Measurements from ENCODE around the gene INPP5A. TPM values are rescaled to one million over a fixed set of nuclear protein-coding genes. Genes with fewer than 3 reads are reported as not detected.

Gene INPP5A
- total RNA-seq, 1 donor from 2014 or later: 41.0 TPM

DNA sequence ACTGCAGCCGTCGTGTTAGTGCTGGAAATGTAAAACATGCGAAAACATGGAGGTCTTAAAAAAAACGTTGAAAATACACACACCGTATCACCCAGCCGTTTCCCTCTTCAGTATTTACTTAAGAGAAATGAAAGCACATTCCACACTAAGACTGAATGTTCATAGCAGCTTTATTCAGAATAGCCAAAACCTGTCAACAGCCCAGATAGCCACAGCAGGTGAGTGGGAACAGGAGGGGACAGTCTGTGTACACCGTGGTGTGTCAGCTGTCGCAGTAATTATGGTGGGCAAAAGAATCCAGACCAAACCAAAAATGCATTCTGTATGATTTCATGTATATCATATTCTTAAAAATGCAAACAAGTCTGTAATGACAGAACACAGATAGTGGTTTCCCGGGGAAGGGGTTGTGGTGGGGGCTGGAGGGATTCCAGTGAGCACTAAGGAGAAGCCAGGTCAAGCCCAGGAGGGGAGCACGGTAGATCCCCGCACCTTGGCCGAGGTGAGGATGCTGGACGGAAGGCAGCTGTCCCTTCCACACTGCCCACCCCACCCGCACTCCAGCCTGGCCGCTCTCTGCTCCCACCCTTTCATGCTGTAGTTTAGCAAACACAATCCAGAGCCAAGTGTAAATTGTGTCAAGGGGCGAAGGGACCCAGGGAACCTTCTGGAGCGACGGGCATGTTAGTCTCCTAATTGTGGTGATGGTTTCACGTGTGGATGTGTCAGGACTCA lies 124.8 kb downstream of the INPP5A start:
- peaks cover 25% of the 10 kb centered on the region for H3K36me3 Mint-ChIP-seq
- H3K4me3 Mint-ChIP-seq: no peak overlapping the region
- H3K4me1 Mint-ChIP-seq: peaks cover 2% of the 10 kb centered on the region
- no peak for DNase-seq (ENCODE audit: low spot score in 2 of 2, unreplicated experiment in 2 of 2)
- H3K27ac Mint-ChIP-seq: no peak overlapping the region
- H3K9me3 Mint-ChIP-seq: no peaks in the 10 kb centered on the region
- H3K27me3 Mint-ChIP-seq (ENCODE audit: low read depth): no peaks in the 10 kb centered on the region
- TF ChIP-seq, protein P1, sequence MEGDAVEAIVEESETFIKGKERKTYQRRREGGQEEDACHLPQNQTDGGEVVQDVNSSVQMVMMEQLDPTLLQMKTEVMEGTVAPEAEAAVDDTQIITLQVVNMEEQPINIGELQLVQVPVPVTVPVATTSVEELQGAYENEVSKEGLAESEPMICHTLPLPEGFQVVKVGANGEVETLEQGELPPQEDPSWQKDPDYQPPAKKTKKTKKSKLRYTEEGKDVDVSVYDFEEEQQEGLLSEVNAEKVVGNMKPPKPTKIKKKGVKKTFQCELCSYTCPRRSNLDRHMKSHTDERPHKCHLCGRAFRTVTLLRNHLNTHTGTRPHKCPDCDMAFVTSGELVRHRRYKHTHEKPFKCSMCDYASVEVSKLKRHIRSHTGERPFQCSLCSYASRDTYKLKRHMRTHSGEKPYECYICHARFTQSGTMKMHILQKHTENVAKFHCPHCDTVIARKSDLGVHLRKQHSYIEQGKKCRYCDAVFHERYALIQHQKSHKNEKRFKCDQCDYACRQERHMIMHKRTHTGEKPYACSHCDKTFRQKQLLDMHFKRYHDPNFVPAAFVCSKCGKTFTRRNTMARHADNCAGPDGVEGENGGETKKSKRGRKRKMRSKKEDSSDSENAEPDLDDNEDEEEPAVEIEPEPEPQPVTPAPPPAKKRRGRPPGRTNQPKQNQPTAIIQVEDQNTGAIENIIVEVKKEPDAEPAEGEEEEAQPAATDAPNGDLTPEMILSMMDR (IDR thresholded peaks at IDR 0.05; ENCODE audit: unreplicated experiment): no peak

DNA sequence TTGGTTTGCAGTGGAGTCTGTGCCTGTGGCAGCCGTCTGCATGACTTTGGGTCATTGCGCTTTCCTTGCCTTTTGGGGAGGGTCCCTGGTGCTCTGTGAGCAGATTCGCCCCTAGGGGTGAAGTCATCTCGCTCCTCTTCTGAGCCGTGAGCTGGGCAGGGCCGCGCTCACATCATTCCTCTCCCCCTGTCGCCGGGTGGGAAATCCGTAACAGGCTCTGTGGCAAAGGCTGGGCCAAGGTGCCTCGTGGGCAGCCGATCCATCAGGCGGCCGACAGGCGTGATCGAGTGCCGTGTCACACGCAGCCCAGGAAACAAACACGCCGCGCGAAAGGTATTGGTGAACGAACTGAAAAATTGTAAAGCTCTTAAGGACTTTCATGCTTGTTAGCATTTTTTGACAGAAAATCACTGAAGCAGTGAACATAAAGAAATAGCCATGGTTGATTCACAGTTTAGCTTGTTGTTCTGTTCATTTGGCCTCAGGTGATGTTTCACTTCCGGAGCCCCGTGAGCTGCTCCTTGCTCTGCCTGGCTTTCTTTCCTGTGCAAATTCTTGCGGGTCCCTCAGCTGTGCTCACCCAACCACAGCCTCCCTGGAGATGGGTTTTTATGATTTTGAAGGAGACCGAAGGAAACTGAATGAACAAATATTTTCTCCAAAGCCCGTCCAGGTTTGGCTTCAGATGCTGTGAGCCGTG lies 126.2 kb downstream of the INPP5A start:
- no peak for DNase-seq (ENCODE audit: low spot score in 2 of 2, unreplicated experiment in 2 of 2)
- Mint-ChIP-seq H3K27me3 (ENCODE audit: low read depth) (no peaks in the 10 kb centered on the region), H3K27ac (no peak overlapping the region), H3K4me1 (peaks cover 2% of the 10 kb centered on the region), H3K4me3 (no peak overlapping the region), H3K9me3 (no peaks in the 10 kb centered on the region), H3K36me3 (peaks cover 25% of the 10 kb centered on the region)
- TF ChIP-seq, protein P1 (IDR thresholded peaks at IDR 0.05; ENCODE audit: unreplicated experiment): no peak

DNA sequence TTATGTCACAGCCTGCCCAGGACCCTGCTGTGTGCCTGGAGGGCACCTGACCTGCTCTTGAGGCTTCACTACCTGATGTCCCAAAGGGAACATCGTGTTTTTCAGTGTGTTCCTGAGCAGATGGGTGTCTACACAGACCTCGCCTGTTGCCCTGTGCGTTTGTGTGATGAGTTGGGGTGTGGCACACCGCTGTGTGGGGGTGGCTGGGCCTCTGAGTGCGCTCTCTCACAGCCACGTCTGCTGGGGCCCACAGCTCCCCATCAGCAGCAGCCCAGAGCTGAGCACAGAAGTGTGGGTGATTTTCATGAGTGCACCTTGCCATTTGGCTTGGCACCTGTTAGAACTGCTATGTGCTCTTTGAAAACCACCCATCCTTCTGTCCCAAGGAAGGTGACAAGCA lies 126.8 kb downstream of the INPP5A start:
- TF ChIP-seq, protein P1 (IDR thresholded peaks at IDR 0.05; ENCODE audit: unreplicated experiment): no peak
- peaks cover 23% of the 10 kb centered on the region for H3K36me3 Mint-ChIP-seq
- H3K4me1 Mint-ChIP-seq: peaks cover 2% of the 10 kb centered on the region
- H3K27ac Mint-ChIP-seq: no peak overlapping the region
- H3K27me3 Mint-ChIP-seq (ENCODE audit: low read depth): no peaks in the 10 kb centered on the region
- no peaks in the 10 kb centered on the region for H3K9me3 Mint-ChIP-seq
- DNase-seq (ENCODE audit: low spot score in 2 of 2, unreplicated experiment in 2 of 2): no peak
- no peak overlapping the region for H3K4me3 Mint-ChIP-seq

DNA sequence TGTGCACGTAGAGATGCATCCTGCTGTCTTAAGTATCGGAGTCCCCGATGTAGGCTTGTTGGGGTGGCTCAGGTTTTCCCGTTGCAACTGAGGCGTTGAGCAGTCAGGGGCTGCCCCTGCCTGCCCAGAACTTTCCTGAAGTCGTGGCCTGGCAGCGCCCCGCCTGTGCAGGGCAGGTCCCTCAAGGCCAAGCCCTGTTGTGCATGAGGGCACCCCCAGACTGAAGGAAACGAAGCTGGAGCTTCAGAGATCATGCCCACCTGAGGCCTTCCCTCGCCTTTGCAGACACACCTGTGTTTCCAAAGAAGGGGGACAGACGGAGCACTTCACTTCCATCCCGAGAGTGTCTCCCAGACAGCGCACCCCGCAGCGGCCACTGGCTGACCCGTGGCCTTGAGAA lies 127.3 kb downstream of the INPP5A start:
- Mint-ChIP-seq H3K27me3 (ENCODE audit: low read depth) (no peaks in the 10 kb centered on the region), H3K9me3 (no peaks in the 10 kb centered on the region), H3K4me1 (peaks cover 2% of the 10 kb centered on the region), H3K4me3 (no peak overlapping the region), H3K27ac (no peak overlapping the region), H3K36me3 (peaks cover 21% of the 10 kb centered on the region)
- no peak for DNase-seq (ENCODE audit: low spot score in 2 of 2, unreplicated experiment in 2 of 2)
- TF ChIP-seq, protein P1 (IDR thresholded peaks at IDR 0.05; ENCODE audit: unreplicated experiment): no peak

DNA sequence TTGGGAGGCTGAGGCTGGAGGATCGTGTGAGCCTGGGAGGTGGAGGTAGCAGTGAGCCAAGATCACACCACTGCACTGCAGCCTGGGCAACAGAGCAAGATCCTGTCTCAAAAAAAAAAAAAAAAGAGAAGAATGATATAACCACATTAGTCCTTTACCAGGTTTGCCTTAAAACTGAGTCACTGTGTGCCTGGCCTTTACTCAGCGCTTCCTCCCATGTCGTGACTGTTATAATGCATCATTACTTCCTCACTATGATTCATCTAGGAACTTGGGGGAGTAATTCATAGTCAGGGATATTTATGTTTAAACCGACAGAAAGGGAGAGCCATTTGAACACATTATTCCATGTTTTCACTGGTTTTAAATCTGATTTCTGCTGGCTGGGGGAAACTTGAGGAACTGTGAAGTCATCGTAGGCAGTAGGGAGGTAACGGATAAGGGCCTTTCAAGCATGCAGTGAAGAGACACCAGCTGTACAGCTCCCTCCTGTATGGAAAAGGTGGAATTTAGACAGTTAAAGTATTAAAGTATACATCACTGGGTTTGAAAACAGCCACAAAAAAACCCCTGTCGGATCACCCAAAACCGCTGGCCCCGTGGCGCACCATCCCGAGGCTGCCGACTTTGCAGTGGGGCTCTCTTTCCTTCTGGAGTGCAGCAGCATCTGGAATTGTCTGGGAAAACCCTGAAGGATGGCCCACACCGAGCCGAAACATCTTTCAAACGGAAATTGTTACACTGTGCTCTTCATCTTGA lies 128.5 kb downstream of the INPP5A start:
- H3K27me3 Mint-ChIP-seq (ENCODE audit: low read depth): no peaks in the 10 kb centered on the region
- no peak for DNase-seq (ENCODE audit: low spot score in 2 of 2, unreplicated experiment in 2 of 2)
- TF ChIP-seq, protein P1 (IDR thresholded peaks at IDR 0.05; ENCODE audit: unreplicated experiment): no peak
- H3K4me1 Mint-ChIP-seq: peaks cover 2% of the 10 kb centered on the region
- H3K27ac Mint-ChIP-seq: no peak overlapping the region
- no peak overlapping the region for H3K4me3 Mint-ChIP-seq
- peaks cover 9% of the 10 kb centered on the region for H3K36me3 Mint-ChIP-seq
- H3K9me3 Mint-ChIP-seq: no peaks in the 10 kb centered on the region

Measured in mesothelial cell of epicardium (in vitro differentiated cells).